ENCODE results near the gene MPDU1.
"Not testable (repeated sequence)": the region's sequence is repeated elsewhere in the genome, so short reads cannot be mapped to it uniquely, and the experiment has no call there.

Gene MPDU1

GRCh38 chr17:7614425-7615264 is 31.0 kb downstream of the MPDU1 start, which contains the start of gene FXR2:
TSS of gene FXR2 (minus strand) at chr17:7614897. CDS start at chr17:7614532, 365 bp downstream.
- DNase-seq (ENCODE audit: low read depth in 2 of 2): peak; percentile 99 to 100

GRCh38 chr17:7615265-7615747 is 31.7 kb downstream of the MPDU1 start:
- no peak for DNase-seq (ENCODE audit: low read depth in 2 of 2)

- no peak for DNase-seq (ENCODE audit: low read depth in 2 of 2)
Observed at GRCh38 chr17:7618608-7619007, 35.0 kb downstream of the MPDU1 start.

GRCh38 chr17:7620835-7621234 is 37.2 kb downstream of the MPDU1 start:
- DNase-seq (ENCODE audit: low read depth in 2 of 2): no peak

- DNase-seq (ENCODE audit: low read depth in 2 of 2): no peak
Observed at GRCh38 chr17:7623661-7624060, 40.0 kb downstream of the MPDU1 start.

- not testable (repeated sequence) for DNase-seq (ENCODE audit: low read depth in 2 of 2)
Observed at GRCh38 chr17:7625749-7626148, 42.1 kb downstream of the MPDU1 start.

GRCh38 chr17:7626307-7626706 is 42.7 kb downstream of the MPDU1 start:
- DNase-seq (ENCODE audit: low read depth in 2 of 2): no peak

GRCh38 chr17:7626956-7627249 is 43.3 kb downstream of the MPDU1 start:
- no peak for DNase-seq (ENCODE audit: low read depth in 2 of 2)

- DNase-seq (ENCODE audit: low read depth in 2 of 2): peak; percentile 78 to 85
Observed at GRCh38 chr17:7627250-7628121, 43.8 kb downstream of the MPDU1 start, which contains the start of gene SAT2. TSS of gene SAT2 (minus strand) at chr17:7627821. CDS start at chr17:7627635, 186 bp downstream.

GRCh38 chr17:7629939-7630571 is 46.4 kb downstream of the MPDU1 start, which contains the start of gene SHBG:
TSS of gene SHBG (plus strand) at chr17:7630135. CDS start at chr17:7630173, 38 bp downstream.
- no peak for DNase-seq (ENCODE audit: low read depth in 2 of 2)

GRCh38 chr17:7631398-7632380 is 48.0 kb downstream of the MPDU1 start:
- no peak for DNase-seq (ENCODE audit: low read depth in 2 of 2)

GRCh38 chr17:7632492-7632894 is 48.8 kb downstream of the MPDU1 start:
- no peak for DNase-seq (ENCODE audit: low read depth in 2 of 2)

- DNase-seq (ENCODE audit: low read depth in 2 of 2): no peak
Observed at GRCh38 chr17:7633093-7633492, 49.4 kb downstream of the MPDU1 start.

GRCh38 chr17:7634384-7634783 is 50.7 kb downstream of the MPDU1 start:
- peak in 1 of 2 donors; percentile 8 for DNase-seq (ENCODE audit: low read depth in 2 of 2)

GRCh38 chr17:7636163-7636562 is 52.5 kb downstream of the MPDU1 start:
- no peak for DNase-seq (ENCODE audit: low read depth in 2 of 2)

All from stimulated activated CD8-positive, alpha-beta memory T cell treated with anti-CD3 and anti-CD28 coated beads, Interleukin-2, amount 100 ng/mL, for 48 hours (primary cell).